ENCODE measurements around the gene YES1. TPM values are rescaled to one million over a fixed set of nuclear protein-coding genes. Genes with fewer than 3 reads are reported as not detected.

Gene YES1
- total and polyA plus RNA-seq, 2 of the 13 experiments (the other 11 are each of a cell fraction or from before 2014, with no cell fraction given), result 17.2 to 70.8 TPM

- TF ChIP-seq SNAI1 (CRISPR knock-in tag; IDR thresholded peaks at IDR 0.05; ENCODE audit: borderline replicate concordance), result no peak
- TF ChIP-seq NFYB (CRISPR knock-in tag; IDR thresholded peaks at IDR 0.05), result no peak
- TF ChIP-seq PBX2 (CRISPR knock-in tag; IDR thresholded peaks at IDR 0.05), result no peak
- TF ChIP-seq KDM3A (CRISPR knock-in tag; IDR thresholded peaks at IDR 0.05; ENCODE audit: low read depth), result no peak
- TF ChIP-seq MEIS1 (CRISPR knock-in tag; IDR thresholded peaks at IDR 0.05; ENCODE audit: borderline replicate concordance), result no peak
- TF ChIP-seq ISX (CRISPR knock-in tag; conservative IDR thresholded peaks at IDR 0.05), result no peak
- no peak for TF ChIP-seq HOXA9 (CRISPR knock-in tag; IDR thresholded peaks at IDR 0.05; ENCODE audit: borderline replicate concordance)
- no peak for TF ChIP-seq ZNF562 (CRISPR knock-in tag; IDR thresholded peaks at IDR 0.05; ENCODE audit: borderline replicate concordance)
- no peak for TF ChIP-seq ZNF614 (CRISPR knock-in tag; IDR thresholded peaks at IDR 0.05; ENCODE audit: borderline replicate concordance)
- peak; percentile 43; the same call in 1 of the 2 replicates for TF ChIP-seq FOSL2 (CRISPR knock-in tag; IDR thresholded peaks at IDR 0.05)
- no peak for TF ChIP-seq ZNF234 (CRISPR knock-in tag; conservative IDR thresholded peaks at IDR 0.05)
- TF ChIP-seq RBAK (CRISPR knock-in tag; IDR thresholded peaks at IDR 0.05), result no peak
- no peak for TF ChIP-seq ATF7 (IDR thresholded peaks at IDR 0.05)
- no peak for TF ChIP-seq ATF7 (CRISPR knock-in tag; IDR thresholded peaks at IDR 0.05)
- peak; percentile 57 for TF ChIP-seq CREM (IDR thresholded peaks at IDR 0.05)
- TF ChIP-seq CREM (CRISPR knock-in tag; IDR thresholded peaks at IDR 0.05), result no peak
- peak; percentile 12 for TF ChIP-seq RBM39 (IDR thresholded peaks at IDR 0.05; ENCODE audit: low read depth, low read length, poor library complexity, severe bottlenecking)
- TF ChIP-seq MXD1 (CRISPR knock-in tag; IDR thresholded peaks at IDR 0.05), result no peak
- no peak for TF ChIP-seq ZFAT (CRISPR knock-in tag; conservative IDR thresholded peaks at IDR 0.05)
- TF ChIP-seq ZNF629 (CRISPR knock-in tag; conservative IDR thresholded peaks at IDR 0.05), result no peak
- no peak for TF ChIP-seq ZNF607 (CRISPR knock-in tag; IDR thresholded peaks at IDR 0.05; ENCODE audit: borderline replicate concordance)
- TF ChIP-seq CC2D1A (CRISPR knock-in tag; IDR thresholded peaks at IDR 0.05), result no peak
- TF ChIP-seq ELF1 (CRISPR knock-in tag; IDR thresholded peaks at IDR 0.05), result no peak
- TF ChIP-seq HHEX (CRISPR knock-in tag; IDR thresholded peaks at IDR 0.05), result no peak
- no peak; the same call in 1 of the 2 replicates for TF ChIP-seq ZNF142 (CRISPR knock-in tag; IDR thresholded peaks at IDR 0.05)
- TF ChIP-seq MTF1 (CRISPR knock-in tag; IDR thresholded peaks at IDR 0.05), result no peak
These were observed 100.2 kb downstream of the YES1 start (continued) for GRCh38 chr18:711657-712400.

All from HepG2 (cell line).